Ectodermal cell (in vitro differentiated cells): ENCODE data around the gene GPC6.

ENCODE experiments used
- H3K27ac ChIP-seq: 2 replicates; pipeline ENCODE4 v1.7.0; 2013; ENCODE audit warnings: mild to moderate bottlenecking, low read depth, low read length; ENCODE audit not compliant: insufficient read depth, poor library complexity, severe bottlenecking
- H3K27me3 ChIP-seq: 2 replicates; pipeline ENCODE4 v1.7.0; 2013; ENCODE audit warnings: mild to moderate bottlenecking, low read length; ENCODE audit not compliant: insufficient read depth, control insufficient read depth, poor library complexity, severe bottlenecking
- H3K36me3 ChIP-seq: one replicate; pipeline ENCODE4 v1.7.0; 2013; ENCODE audit warnings: low read length; ENCODE audit not compliant: control insufficient read depth, insufficient read depth
- H3K4me1 ChIP-seq: one replicate; pipeline ENCODE4 v1.7.0; 2013; ENCODE audit warnings: low read length; ENCODE audit not compliant: control insufficient read depth, insufficient read depth
- H3K4me3 ChIP-seq: 2 replicates; pipeline ENCODE4 v1.7.0; 2013; ENCODE audit warnings: low read depth, low read length, control low read depth; ENCODE audit not compliant: insufficient read depth
- H3K9me3 ChIP-seq: 2 replicates; pipeline ENCODE4 v1.7.0; 2013; ENCODE audit warnings: mild to moderate bottlenecking, low read length, moderate library complexity; ENCODE audit not compliant: control insufficient read depth
- WGBS, 2 experiments: methylation state at CpG; one replicate each; pipeline ENCODE4 v1.1.7; 2013; ENCODE audit warnings: missing lambda C conversion rate in 2 of 2; 5-methylcytosine and 5-hydroxymethylcytosine counted together

GPC6 gene

GRCh38 chr13:93562676-93563075, 336.1 kb downstream of the GPC6 start:
- Histone ChIP-seq H3K4me3 (no peak overlapping the region), H3K27me3 (no peaks in the 10 kb centered on the region), H3K9me3 (no peaks in the 10 kb centered on the region), H3K36me3 (no peaks in the 10 kb centered on the region), H3K4me1 (peaks cover 4% of the 10 kb centered on the region), H3K27ac (no peak overlapping the region)
- WGBS, 2 experiments, result 88 to 100% methylated on average over 1 of the region's 1 CpG

- 93 to 98% methylated on average over 1 to 2 of the region's 2 CpGs for WGBS, 2 experiments
- Histone ChIP-seq H3K27me3 (no peaks in the 10 kb centered on the region), H3K27ac (no peak overlapping the region), H3K4me1 (no peaks in the 10 kb centered on the region), H3K4me3 (no peak overlapping the region), H3K9me3 (no peaks in the 10 kb centered on the region), H3K36me3 (no peaks in the 10 kb centered on the region)
Measured at GRCh38 chr13:93577105-93577504, 350.5 kb downstream of the GPC6 start.

- Histone ChIP-seq H3K27me3 (no peaks in the 10 kb centered on the region), H3K4me1 (no peaks in the 10 kb centered on the region), H3K4me3 (no peak overlapping the region), H3K9me3 (no peaks in the 10 kb centered on the region), H3K27ac (no peak overlapping the region), H3K36me3 (no peaks in the 10 kb centered on the region)
Measured at GRCh38 chr13:93589788-93590187, 363.2 kb downstream of the GPC6 start.

GRCh38 chr13:93603043-93603442, 376.4 kb downstream of the GPC6 start:
- Histone ChIP-seq H3K27ac (no peak overlapping the region), H3K4me1 (no peaks in the 10 kb centered on the region), H3K9me3 (no peaks in the 10 kb centered on the region), H3K27me3 (no peaks in the 10 kb centered on the region), H3K4me3 (no peak overlapping the region), H3K36me3 (no peaks in the 10 kb centered on the region)
- 92 to 100% methylated on average over 2 of the region's 2 CpGs for WGBS, 2 experiments

GRCh38 chr13:93614776-93615175, 388.2 kb downstream of the GPC6 start:
- H3K4me1 ChIP-seq, result no peaks in the 10 kb centered on the region
- no peaks in the 10 kb centered on the region for H3K27me3 ChIP-seq
- H3K9me3 ChIP-seq, result no peaks in the 10 kb centered on the region
- H3K4me3 ChIP-seq, result no peak overlapping the region
- no peak overlapping the region for H3K27ac ChIP-seq
- 100% methylated on average over 1 of the region's 1 CpG for WGBS, 2 experiments
- H3K36me3 ChIP-seq, result no peaks in the 10 kb centered on the region

- Histone ChIP-seq H3K27ac (no peak overlapping the region), H3K27me3 (no peaks in the 10 kb centered on the region), H3K9me3 (no peaks in the 10 kb centered on the region), H3K36me3 (no peaks in the 10 kb centered on the region), H3K4me3 (no peak overlapping the region), H3K4me1 (no peaks in the 10 kb centered on the region)
- 83 to 100% methylated on average over 1 to 2 of the region's 2 CpGs for WGBS, 2 experiments
Measured at GRCh38 chr13:93620181-93620765, 393.7 kb downstream of the GPC6 start.

GRCh38 chr13:93621051-93621450, 394.4 kb downstream of the GPC6 start:
- WGBS, 2 experiments, result 98 to 100% methylated on average over 2 of the region's 2 CpGs

GRCh38 chr13:93621966-93622365, 395.4 kb downstream of the GPC6 start:
- no peak overlapping the region for H3K4me3 ChIP-seq
- no peaks in the 10 kb centered on the region for H3K36me3 ChIP-seq

More at GRCh38 chr13:93621051-93621450, 394.4 kb downstream of the GPC6 start:
- Histone ChIP-seq H3K36me3 (no peaks in the 10 kb centered on the region), H3K4me1 (no peaks in the 10 kb centered on the region), H3K9me3 (no peaks in the 10 kb centered on the region), H3K27me3 (no peaks in the 10 kb centered on the region), H3K27ac (no peak overlapping the region), H3K4me3 (no peak overlapping the region)

GRCh38 chr13:93624311-93624777, 397.7 kb downstream of the GPC6 start:
- Histone ChIP-seq H3K4me3 (no peak overlapping the region), H3K4me1 (no peaks in the 10 kb centered on the region), H3K27ac (no peak overlapping the region), H3K9me3 (no peaks in the 10 kb centered on the region), H3K36me3 (no peaks in the 10 kb centered on the region), H3K27me3 (no peaks in the 10 kb centered on the region)
- 85 to 87% methylated on average over 2 of the region's 2 CpGs for WGBS, 2 experiments

More at GRCh38 chr13:93621966-93622365, 395.4 kb downstream of the GPC6 start:
- Histone ChIP-seq H3K4me1 (no peaks in the 10 kb centered on the region), H3K27me3 (no peaks in the 10 kb centered on the region), H3K9me3 (no peaks in the 10 kb centered on the region), H3K27ac (no peak overlapping the region)

- Histone ChIP-seq H3K4me3 (no peak overlapping the region), H3K9me3 (no peaks in the 10 kb centered on the region), H3K4me1 (no peaks in the 10 kb centered on the region), H3K27me3 (no peaks in the 10 kb centered on the region), H3K27ac (no peak overlapping the region), H3K36me3 (no peaks in the 10 kb centered on the region)
- WGBS, 2 experiments, result 92 to 95% methylated on average over 1 of the region's 1 CpG
Measured at GRCh38 chr13:93625536-93625935, 398.9 kb downstream of the GPC6 start.
